Large intestine (tissue), 3 donors: ENCODE data around the gene TENM4. TPM values are rescaled to one million over a fixed set of nuclear protein-coding genes. Genes with fewer than 3 reads are reported as not detected.

ENCODE experiments used
- DNase-seq, 2 donors: peaks; one replicate each; pipeline versions ENCODE4 v3.0.0 to v3.0.0-alpha.2; 2013
- H3K27ac ChIP-seq: one replicate; pipeline ENCODE4 v1.5.1; 2013; ENCODE audit warnings: low read length
- H3K27me3 ChIP-seq: 2 replicates; pipeline ENCODE4 v1.6.1; 2013; ENCODE audit warnings: low read length; ENCODE audit not compliant: control insufficient read depth, insufficient read depth
- H3K36me3 ChIP-seq: 2 replicates; pipeline ENCODE4 v1.6.1; 2013; ENCODE audit warnings: low read length; ENCODE audit not compliant: control insufficient read depth, insufficient read depth
- H3K4me1 ChIP-seq: one replicate; pipeline ENCODE4 v1.6.1; 2013; ENCODE audit warnings: low read length; ENCODE audit not compliant: control insufficient read depth, insufficient read depth
- H3K4me3 ChIP-seq: one replicate; pipeline ENCODE4 v1.5.1; 2013; ENCODE audit warnings: low read length
- H3K9me3 ChIP-seq: one replicate; pipeline ENCODE4 v1.6.1; 2013; ENCODE audit warnings: mild to moderate bottlenecking, low read depth, low read length, moderate library complexity; ENCODE audit not compliant: control insufficient read depth
- WGBS: methylation state at CpG from one replicate; pipeline ENCODE4 v1.1.5; 2013; ENCODE audit warnings: low lambda C conversion rate; ENCODE audit not compliant: insufficient coverage; 5-methylcytosine and 5-hydroxymethylcytosine counted together
- polyA plus RNA-seq: library from polyadenylated mRNA; unstranded; fragments of 120-200 nt; gene quantifications from one replicate; pipeline ENCODE4 v1.2.1, GENCODE V29; 2013

Gene TENM4
- polyA plus RNA-seq, 1 donor, result 2.1 TPM

GRCh38 chr11:78690352-78690987, 750.4 kb downstream of the TENM4 start:
- H3K36me3 ChIP-seq, result no peaks in the 10 kb centered on the region
- H3K4me3 ChIP-seq, result no peak overlapping the region
- no peaks in the 10 kb centered on the region for H3K27me3 ChIP-seq
- H3K4me1 ChIP-seq, result no peaks in the 10 kb centered on the region
- no peaks in the 10 kb centered on the region for H3K9me3 ChIP-seq
- WGBS, result no CpG with 5 or more reads among the region's 2 CpGs
- H3K27ac ChIP-seq, result no peak overlapping the region
- no peak for DNase-seq

GRCh38 chr11:78689585-78690153, 751.2 kb downstream of the TENM4 start:
- H3K9me3 ChIP-seq, result no peaks in the 10 kb centered on the region
- DNase-seq, result no peak
- H3K27ac ChIP-seq, result no peak overlapping the region
- H3K27me3 ChIP-seq, result no peaks in the 10 kb centered on the region
- H3K36me3 ChIP-seq, result no peaks in the 10 kb centered on the region
- no peak overlapping the region for H3K4me3 ChIP-seq
- no peaks in the 10 kb centered on the region for H3K4me1 ChIP-seq
- no CpG with 5 or more reads among the region's 5 CpGs for WGBS

GRCh38 chr11:78689101-78689500, 751.7 kb downstream of the TENM4 start:
- no CpG with 5 or more reads among the region's 3 CpGs for WGBS
- no peaks in the 10 kb centered on the region for H3K9me3 ChIP-seq

GRCh38 chr11:78688460-78688859, 752.4 kb downstream of the TENM4 start:
- no peak for DNase-seq
- Histone ChIP-seq H3K27me3 (no peaks in the 10 kb centered on the region), H3K4me3 (no peak overlapping the region), H3K36me3 (no peaks in the 10 kb centered on the region), H3K27ac (no peak overlapping the region), H3K4me1 (no peaks in the 10 kb centered on the region), H3K9me3 (no peaks in the 10 kb centered on the region)
- no CpG with 5 or more reads among the region's 1 CpG for WGBS

More at GRCh38 chr11:78689101-78689500, 751.7 kb downstream of the TENM4 start:
- H3K4me1 ChIP-seq, result no peaks in the 10 kb centered on the region
- H3K4me3 ChIP-seq, result no peak overlapping the region
- no peaks in the 10 kb centered on the region for H3K36me3 ChIP-seq
- H3K27ac ChIP-seq, result no peak overlapping the region
- H3K27me3 ChIP-seq, result no peaks in the 10 kb centered on the region
- DNase-seq, result no peak

DNA sequence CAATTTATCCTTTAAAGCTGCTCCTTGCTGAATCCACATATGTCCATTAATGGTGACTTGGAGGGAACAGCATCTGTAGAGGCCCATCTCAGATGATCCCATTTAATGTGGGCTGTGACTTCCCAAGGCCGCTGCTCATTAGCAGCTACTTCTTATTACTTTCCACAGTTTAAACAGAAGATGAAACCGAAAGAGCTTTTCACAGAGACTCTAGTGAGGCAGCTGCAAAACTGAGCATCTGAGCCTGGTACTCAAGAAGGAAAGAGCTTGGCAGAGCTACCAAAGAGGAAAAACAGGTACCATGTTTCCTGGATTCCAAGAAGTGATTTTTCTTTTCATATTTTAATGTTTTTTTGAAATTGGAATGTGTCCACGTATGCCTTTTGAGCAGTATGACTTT, 755.7 kb downstream of the TENM4 start:
- Histone ChIP-seq H3K27me3 (no peaks in the 10 kb centered on the region), H3K36me3 (no peaks in the 10 kb centered on the region), H3K9me3 (no peaks in the 10 kb centered on the region), H3K4me1 (no peaks in the 10 kb centered on the region), H3K27ac (no peak overlapping the region), H3K4me3 (no peak overlapping the region)
- WGBS, result 92% methylated on average over 2 of the region's 3 CpGs
- no peak for DNase-seq

DNA sequence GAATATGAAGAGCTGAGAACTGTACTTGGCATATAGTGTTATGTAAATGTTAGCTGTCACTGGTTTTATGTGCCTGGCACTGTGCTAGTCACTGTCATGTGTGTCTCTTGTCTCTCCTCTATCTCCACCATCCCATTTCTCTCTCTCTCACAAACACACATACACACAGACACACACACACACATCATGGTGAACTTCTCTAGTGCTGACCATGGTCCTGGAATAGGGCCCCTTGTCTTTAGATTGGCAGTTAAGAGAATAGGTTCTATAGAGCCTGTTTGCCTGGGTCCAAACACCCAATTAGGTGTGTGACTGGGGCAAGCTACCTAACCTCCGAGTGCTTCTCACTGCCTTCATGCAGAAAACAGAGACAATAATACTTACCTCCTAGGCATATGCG, 756.5 kb downstream of the TENM4 start:
- no CpG with 5 or more reads among the region's 2 CpGs for WGBS
- Histone ChIP-seq H3K4me1 (no peaks in the 10 kb centered on the region), H3K4me3 (no peak overlapping the region), H3K27ac (no peak overlapping the region), H3K36me3 (no peaks in the 10 kb centered on the region), H3K9me3 (no peaks in the 10 kb centered on the region), H3K27me3 (no peaks in the 10 kb centered on the region)
- no peak for DNase-seq

GRCh38 chr11:78683774-78684173, 757.1 kb downstream of the TENM4 start:
- WGBS, result no CpG with 5 or more reads among the region's 5 CpGs
- no peak overlapping the region for H3K4me3 ChIP-seq
- no peaks in the 10 kb centered on the region for H3K9me3 ChIP-seq
- H3K4me1 ChIP-seq, result no peaks in the 10 kb centered on the region
- no peaks in the 10 kb centered on the region for H3K27me3 ChIP-seq
- H3K27ac ChIP-seq, result no peak overlapping the region
- no peak for DNase-seq
- no peaks in the 10 kb centered on the region for H3K36me3 ChIP-seq

DNA sequence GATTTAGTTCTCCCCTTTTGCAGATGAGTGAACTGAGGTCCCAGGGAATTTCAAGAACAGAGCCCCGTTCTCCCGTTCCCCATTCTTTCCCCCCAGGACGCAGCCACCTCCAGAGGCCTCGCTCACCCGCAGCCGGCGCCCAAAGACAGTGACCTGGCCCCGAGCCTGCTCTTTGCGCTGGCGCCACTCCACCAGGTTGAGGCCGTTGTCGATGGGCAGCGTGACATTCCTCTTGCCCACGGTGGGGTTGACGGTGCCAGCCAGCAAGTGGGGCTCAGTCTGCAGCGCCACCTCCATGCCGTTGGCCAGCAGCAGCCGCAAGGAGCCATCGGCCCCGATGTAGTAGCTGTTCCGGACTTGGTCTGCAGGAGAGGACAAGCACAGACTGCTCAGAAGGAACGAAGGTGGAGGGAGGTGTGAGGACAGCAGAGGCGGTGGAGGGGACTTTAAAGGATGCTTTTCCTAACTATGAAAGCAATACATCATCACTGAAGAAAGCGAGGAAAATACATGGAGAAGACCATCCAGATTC, 764.7 kb downstream of the TENM4 start:
- 100% methylated on average over 1 of the region's 24 CpGs for WGBS

DNA sequence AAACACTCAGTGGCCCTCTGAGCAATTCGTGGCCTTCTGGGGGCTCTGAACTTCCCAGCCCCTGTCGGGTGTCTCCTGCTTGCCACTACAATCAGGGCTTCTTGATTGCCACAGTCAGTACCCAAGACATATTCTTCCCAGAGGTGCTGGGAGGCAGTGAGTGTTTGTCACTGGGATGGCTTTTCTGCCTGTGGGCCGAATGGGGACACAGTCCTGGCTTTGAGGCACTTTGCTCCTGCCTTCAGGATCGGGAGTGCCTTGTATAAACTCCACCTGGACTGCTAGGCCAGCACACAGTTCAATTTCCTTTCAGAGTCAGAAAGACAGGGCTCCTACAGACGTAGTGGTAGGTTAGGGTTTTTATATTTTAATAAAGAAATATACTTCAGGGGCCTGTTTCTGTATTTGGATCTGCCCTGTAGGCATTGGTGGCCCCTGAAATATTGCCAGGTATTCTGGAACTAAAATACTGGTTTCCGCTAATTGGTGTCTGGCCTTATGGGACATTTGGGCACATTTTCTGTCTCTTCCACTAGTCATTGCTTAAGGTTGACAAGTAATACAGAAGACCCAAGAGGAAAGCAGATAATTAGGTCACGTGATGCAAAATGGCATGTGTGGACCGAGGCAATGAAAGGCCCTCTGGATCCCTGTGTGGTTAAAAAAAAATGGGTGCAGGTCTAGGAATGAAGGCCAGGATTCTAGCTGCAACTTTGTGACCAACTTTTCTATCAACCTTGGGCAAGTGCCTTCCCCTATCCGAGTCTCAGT, 767.8 kb downstream of the TENM4 start:
- H3K9me3 ChIP-seq, result no peaks in the 10 kb centered on the region
- no peak for DNase-seq
- no peaks in the 10 kb centered on the region for H3K27me3 ChIP-seq
- H3K36me3 ChIP-seq, result no peaks in the 10 kb centered on the region
- no peaks in the 10 kb centered on the region for H3K4me1 ChIP-seq
- no peak overlapping the region for H3K27ac ChIP-seq
- no CpG with 5 or more reads among the region's 9 CpGs for WGBS
- no peak overlapping the region for H3K4me3 ChIP-seq

More for the DNA sequence above, 764.7 kb downstream of the TENM4 start:
- Histone ChIP-seq H3K4me1 (no peaks in the 10 kb centered on the region), H3K4me3 (no peak overlapping the region), H3K27ac (no peak overlapping the region), H3K27me3 (no peaks in the 10 kb centered on the region), H3K9me3 (no peaks in the 10 kb centered on the region), H3K36me3 (no peaks in the 10 kb centered on the region)
- no peak for DNase-seq

GRCh38 chr11:78669249-78669648, 771.6 kb downstream of the TENM4 start:
- no peak for DNase-seq
- H3K27ac ChIP-seq, result no peak overlapping the region
- H3K36me3 ChIP-seq, result no peaks in the 10 kb centered on the region
- no peaks in the 10 kb centered on the region for H3K4me1 ChIP-seq
- H3K4me3 ChIP-seq, result no peak overlapping the region
- WGBS, result no CpG with 5 or more reads among the region's 17 CpGs
- H3K27me3 ChIP-seq, result peaks cover 2% of the 10 kb centered on the region
- no peaks in the 10 kb centered on the region for H3K9me3 ChIP-seq
